Adrenal gland (tissue), 5 donors: ENCODE results near the gene DPM2.

Experiments
- POLR2A ChIP-seq, 2 donors: fragments of 450-650 bp; IDR thresholded peaks; one replicate each; pipeline ENCODE4 v1.6.1; 2017; ENCODE audit warnings: antibody characterized with exemption in 2 of 2, mild to moderate bottlenecking in 2 of 2, moderate library complexity in 1 of 2
- TF ChIP-seq, protein P1 (sequence below), 6 experiments: fragments of 450-650 bp in 4 of 6; fragments of 200-600 bp in 2 of 6; sonication (generic) in 1 of 6; IDR thresholded peaks; 1 replicate in 5 of 6; 2 replicates in 1 of 6; pipeline versions ENCODE4 v1.5.1 to v1.8.0; 2016 to 2021; ENCODE audit warnings: antibody characterized with exemption in 6 of 6, mild to moderate bottlenecking in 2 of 6, moderate library complexity in 1 of 6
- donor health status: DM: no; HTN: no; CAD: no.

DNA sequence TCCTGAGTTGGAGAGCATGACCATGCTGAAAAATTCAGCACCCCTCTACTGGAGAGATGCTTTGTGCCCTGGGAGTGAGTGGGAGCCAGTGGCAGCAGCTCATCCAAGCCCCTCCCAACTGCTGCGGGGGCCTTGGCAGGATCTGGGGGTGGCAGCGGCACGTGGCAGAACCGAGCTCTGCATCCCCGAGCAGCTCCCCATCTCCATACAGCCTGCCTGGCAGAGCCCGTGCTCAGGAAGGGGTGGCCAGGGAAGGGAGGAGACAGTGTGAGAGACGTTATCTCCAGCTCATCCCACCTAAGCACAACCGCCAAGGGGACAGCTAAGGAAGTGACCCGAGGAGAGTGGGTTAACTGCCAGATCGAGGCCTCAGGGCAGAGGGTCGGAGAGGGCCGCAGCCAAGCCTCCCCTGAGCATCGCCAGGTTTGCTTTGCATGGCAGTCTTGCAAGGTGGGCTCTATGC, 17.2 kb upstream of the DPM2 start:
- TF ChIP-seq, protein P1, sequence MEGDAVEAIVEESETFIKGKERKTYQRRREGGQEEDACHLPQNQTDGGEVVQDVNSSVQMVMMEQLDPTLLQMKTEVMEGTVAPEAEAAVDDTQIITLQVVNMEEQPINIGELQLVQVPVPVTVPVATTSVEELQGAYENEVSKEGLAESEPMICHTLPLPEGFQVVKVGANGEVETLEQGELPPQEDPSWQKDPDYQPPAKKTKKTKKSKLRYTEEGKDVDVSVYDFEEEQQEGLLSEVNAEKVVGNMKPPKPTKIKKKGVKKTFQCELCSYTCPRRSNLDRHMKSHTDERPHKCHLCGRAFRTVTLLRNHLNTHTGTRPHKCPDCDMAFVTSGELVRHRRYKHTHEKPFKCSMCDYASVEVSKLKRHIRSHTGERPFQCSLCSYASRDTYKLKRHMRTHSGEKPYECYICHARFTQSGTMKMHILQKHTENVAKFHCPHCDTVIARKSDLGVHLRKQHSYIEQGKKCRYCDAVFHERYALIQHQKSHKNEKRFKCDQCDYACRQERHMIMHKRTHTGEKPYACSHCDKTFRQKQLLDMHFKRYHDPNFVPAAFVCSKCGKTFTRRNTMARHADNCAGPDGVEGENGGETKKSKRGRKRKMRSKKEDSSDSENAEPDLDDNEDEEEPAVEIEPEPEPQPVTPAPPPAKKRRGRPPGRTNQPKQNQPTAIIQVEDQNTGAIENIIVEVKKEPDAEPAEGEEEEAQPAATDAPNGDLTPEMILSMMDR (IDR thresholded peaks at IDR 0.05) = no peak
- no peak for TF ChIP-seq POLR2A (IDR thresholded peaks at IDR 0.05)
